BJ (cell line): ENCODE measurements around the gene C11orf98. TPM values are rescaled to one million over a fixed set of nuclear protein-coding genes. Genes with fewer than 3 reads are reported as not detected.
A peak's percentile ranks its signal among the peaks of the same experiment; 100 is the strongest.

Source experiments
- CTCF ChIA-PET: fragments of 350-600 bp; formaldehyde crosslinking; extraction: SDS; loops from one replicate; lab custom pipeline; 2021; ENCODE audit warnings: antibody characterized with exemption, inconsistent platforms; lab: Yijun Ruan, JAX
- POLR2A ChIA-PET: fragments of 300-600 bp; sonication (Branson Sonifier 250); formaldehyde crosslinking; extraction: SDS; loops from one replicate; lab custom pipeline; 2021; ENCODE audit warnings: antibody characterized with exemption; lab: Charles Lee
- DNase-seq: peaks from one replicate; pipeline ENCODE4 v3.0.0-alpha.2; 2011; ENCODE audit warnings: low read depth
- H3K27me3 ChIP-seq: 2 replicates; pipeline ENCODE4 v1.6.0; 2011; ENCODE audit warnings: low read length; ENCODE audit not compliant: control insufficient read depth, insufficient read depth
- H3K36me3 ChIP-seq: 2 replicates; pipeline ENCODE4 v1.5.1; 2011; ENCODE audit warnings: low read length; ENCODE audit not compliant: control insufficient read depth, insufficient read depth
- H3K4me3 ChIP-seq: 2 replicates; pipeline ENCODE4 v1.5.1; 2011; ENCODE audit warnings: low read depth, mild to moderate bottlenecking, control low read depth, low read length
- polyA minus RNA-seq: library from RNA; depleted of rRNA, polyadenylated mRNA; stranded (reverse); fragments of >200 nt; gene quantifications from 2 replicates; pipeline ENCODE4 v1.2.3, GENCODE V29; 2011; rRNA and poly(A)+ RNA removed
- polyA plus RNA-seq: library from polyadenylated mRNA; depleted of rRNA; stranded (reverse); fragments of >200 nt; gene quantifications from 2 replicates; pipeline ENCODE4 v1.2.3, GENCODE V29; 2011; rRNA removed
- TF ChIP-seq, protein P1 (sequence below): IDR thresholded peaks from 2 replicates; pipeline ENCODE4 v1.5.1; 2011; ENCODE audit warnings: low read depth, mild to moderate bottlenecking, control low read depth, inconsistent platforms, low read length, moderate library complexity; ENCODE audit not compliant: insufficient read depth

Gene C11orf98
- polyA plus RNA-seq, result 43.0 and 45.2 TPM in 2 replicates
- 2.7 and 3.7 TPM in 2 replicates for polyA minus RNA-seq

DNA sequence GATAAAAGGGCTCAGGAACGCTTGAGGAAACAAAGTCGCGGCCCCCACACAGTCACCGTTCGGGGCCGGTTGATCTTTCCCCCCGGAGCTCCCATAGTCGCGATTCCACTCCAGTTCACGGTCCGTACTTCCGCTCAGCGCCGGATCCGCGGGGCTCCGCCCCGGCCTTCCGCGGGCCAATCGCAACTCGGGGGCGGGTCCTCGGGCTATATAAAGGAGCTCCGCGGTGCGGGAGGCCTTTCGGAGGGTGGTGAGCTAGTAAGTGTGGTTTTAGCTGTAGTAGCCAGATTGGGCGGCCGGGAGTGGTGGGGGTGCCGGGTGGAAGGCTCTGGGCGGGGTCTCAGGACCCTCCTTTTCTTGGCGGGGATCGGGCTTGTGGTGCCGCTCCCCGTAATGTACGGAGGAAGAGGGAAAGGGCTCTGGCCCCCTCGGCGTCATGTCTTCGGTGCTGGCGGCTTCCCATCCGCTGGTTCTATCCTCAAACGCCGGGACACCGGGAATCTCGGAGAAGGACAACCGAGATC is at the start of gene C11orf98, which contains the start of gene CSKMT:
Gene C11orf98 (minus strand): TSS at position 136 of the 524 bp plus-strand sequence. CDS start 41 bp downstream, at position 95.
Gene CSKMT (plus strand): TSS at position 238 of the 524 bp plus-strand sequence. CDS start 568 bp downstream, outside the sequence.
- ChIA-PET POLR2A (interaction anchor here (0.5 to 2.3 kb wide), 18 partner anchors 8 to 1294 kb away, joined by 3 to 19 read pairs (median 6); partner anchors contain the start of genes B3GAT3, GANAB, HNRNPUL2 and INTS5), CTCF (interaction anchor here (0.5 to 2.0 kb wide), 15 partner anchors 8 to 121 kb away, joined by 3 to 9 read pairs (median 4); partner anchors contain the start of genes INTS5 and LRRN4CL)
- Histone ChIP-seq H3K36me3 (peaks cover 15% of the 10 kb centered on the region), H3K27me3 (no peaks in the 10 kb centered on the region), H3K4me3 (peak within 1 kb of the TSS; percentile 72)
- TF ChIP-seq, protein P1, sequence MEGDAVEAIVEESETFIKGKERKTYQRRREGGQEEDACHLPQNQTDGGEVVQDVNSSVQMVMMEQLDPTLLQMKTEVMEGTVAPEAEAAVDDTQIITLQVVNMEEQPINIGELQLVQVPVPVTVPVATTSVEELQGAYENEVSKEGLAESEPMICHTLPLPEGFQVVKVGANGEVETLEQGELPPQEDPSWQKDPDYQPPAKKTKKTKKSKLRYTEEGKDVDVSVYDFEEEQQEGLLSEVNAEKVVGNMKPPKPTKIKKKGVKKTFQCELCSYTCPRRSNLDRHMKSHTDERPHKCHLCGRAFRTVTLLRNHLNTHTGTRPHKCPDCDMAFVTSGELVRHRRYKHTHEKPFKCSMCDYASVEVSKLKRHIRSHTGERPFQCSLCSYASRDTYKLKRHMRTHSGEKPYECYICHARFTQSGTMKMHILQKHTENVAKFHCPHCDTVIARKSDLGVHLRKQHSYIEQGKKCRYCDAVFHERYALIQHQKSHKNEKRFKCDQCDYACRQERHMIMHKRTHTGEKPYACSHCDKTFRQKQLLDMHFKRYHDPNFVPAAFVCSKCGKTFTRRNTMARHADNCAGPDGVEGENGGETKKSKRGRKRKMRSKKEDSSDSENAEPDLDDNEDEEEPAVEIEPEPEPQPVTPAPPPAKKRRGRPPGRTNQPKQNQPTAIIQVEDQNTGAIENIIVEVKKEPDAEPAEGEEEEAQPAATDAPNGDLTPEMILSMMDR, result no peak
- no peak for DNase-seq

DNA sequence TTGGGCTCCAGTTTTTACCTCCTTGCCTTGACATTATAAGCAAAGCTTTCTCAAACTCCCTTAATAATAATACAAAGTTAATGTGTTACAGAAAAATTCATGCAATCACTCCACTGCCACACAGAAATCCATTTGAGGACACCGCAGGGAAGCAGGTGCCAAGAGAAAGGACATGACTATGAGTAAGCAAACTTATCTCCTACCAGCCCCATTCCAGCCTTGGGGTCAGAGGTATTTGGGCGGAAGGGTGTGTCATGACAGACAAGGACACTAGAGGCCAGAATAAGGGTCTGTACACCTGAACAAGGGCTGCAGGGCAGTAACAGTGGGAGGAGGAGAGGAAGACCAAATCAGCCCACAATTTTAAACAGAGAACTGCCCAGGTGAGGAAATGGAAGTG is 48.3 kb upstream of the C11orf98 start:
- DNase-seq, result no peak
- H3K36me3 ChIP-seq, result peaks cover 38% of the 10 kb centered on the region
- POLR2A ChIA-PET, result no interaction called here
- CTCF ChIA-PET, result interaction anchor here (0.9 kb wide), 1 partner anchor 24 kb away, joined by 3 read pairs; the partner anchor contains the start of gene LRRN4CL
- TF ChIP-seq, protein P1, result no peak
- H3K4me3 ChIP-seq, result no peak overlapping the region
- no peaks in the 10 kb centered on the region for H3K27me3 ChIP-seq

DNA sequence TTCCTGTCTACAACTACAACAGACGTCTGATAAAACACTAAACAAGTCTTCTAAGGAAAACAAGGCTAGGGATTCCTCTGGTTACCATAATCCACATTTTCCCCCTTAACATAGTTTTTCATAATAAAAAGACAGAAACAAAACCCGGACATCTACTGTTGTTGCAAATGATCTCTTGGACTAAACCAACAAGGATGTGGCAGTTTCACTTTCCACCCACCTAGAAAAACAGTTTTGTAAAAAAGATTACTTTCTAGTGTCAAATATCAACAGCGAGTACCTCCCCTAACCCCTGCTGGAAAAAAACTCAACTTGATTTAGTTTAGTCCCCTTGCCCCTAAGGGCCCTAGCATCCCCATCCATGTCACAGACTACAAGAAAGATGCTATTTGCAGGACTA is 47.9 kb upstream of the C11orf98 start:
- ChIA-PET CTCF (interaction anchor here (0.9 kb wide), 1 partner anchor 24 kb away, joined by 3 read pairs; the partner anchor contains the start of gene LRRN4CL), POLR2A (no interaction called here)
- TF ChIP-seq, protein P1, result no peak
- no peak overlapping the region for H3K4me3 ChIP-seq
- H3K27me3 ChIP-seq, result no peaks in the 10 kb centered on the region
- H3K36me3 ChIP-seq, result peaks cover 37% of the 10 kb centered on the region
- no peak for DNase-seq

DNA sequence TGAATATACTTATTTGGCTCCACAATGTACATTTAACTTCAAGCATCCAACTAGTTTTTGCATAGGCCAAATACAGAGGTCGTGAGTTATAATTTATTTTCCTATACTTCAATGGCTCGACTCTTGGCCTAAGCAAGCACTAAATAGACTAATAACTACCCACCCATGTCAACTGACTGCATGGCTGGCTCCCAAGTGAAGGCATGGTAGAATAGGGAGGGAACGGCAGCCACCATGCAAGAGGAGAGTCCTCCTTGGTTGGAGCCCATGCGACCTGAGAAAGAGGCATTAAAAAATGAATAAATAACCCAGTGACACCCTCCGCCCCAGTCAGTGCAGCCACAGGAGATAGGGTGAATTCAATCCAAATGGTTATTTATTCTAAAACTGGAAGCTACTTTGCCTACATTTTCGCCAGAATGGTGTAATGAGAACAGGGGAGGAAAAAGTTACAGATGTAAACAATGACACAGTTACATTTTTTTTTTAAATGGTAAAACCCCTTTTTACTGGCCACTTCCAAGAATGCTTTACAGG is 47.3 kb upstream of the C11orf98 start:
- POLR2A ChIA-PET, result no interaction called here
- Histone ChIP-seq H3K36me3 (peaks cover 33% of the 10 kb centered on the region), H3K27me3 (no peaks in the 10 kb centered on the region), H3K4me3 (no peak overlapping the region)
- no peak for DNase-seq
- CTCF ChIA-PET, result interaction anchor here (0.6 kb wide), 1 partner anchor 11 kb away, joined by 5 read pairs; no protein-coding TSS in a partner anchor
- TF ChIP-seq, protein P1, result no peak

DNA sequence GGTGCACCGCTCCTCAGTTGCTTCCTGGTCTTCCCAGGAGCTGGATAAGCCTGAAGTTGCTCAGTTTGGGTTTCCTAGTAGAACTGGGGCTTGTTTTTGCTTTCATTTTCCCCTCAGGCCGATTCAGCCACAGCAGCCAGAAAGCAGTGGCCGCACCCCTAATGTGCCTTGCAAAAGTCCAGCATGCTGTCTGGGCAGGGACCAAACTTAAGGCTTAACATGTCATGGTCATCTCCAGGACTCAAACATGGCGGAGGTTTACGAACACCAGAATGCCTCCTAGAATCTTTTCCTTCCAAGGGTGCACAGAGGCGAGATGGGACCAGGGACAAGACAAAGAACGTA is 45.0 kb upstream of the C11orf98 start:
- CTCF ChIA-PET, result interaction anchor here (1.4 kb wide), 1 partner anchor 15 kb away, joined by 3 read pairs; no protein-coding TSS in a partner anchor

More for the DNA sequence above, 45.0 kb upstream of the C11orf98 start:
- no peak for DNase-seq
- TF ChIP-seq, protein P1, result no peak
- Histone ChIP-seq H3K4me3 (peak overlapping the region; percentile 34), H3K27me3 (no peaks in the 10 kb centered on the region), H3K36me3 (peaks cover 17% of the 10 kb centered on the region)
- POLR2A ChIA-PET, result interaction anchor here (1.0 to 1.5 kb wide), 2 partner anchors 16 to 17 kb away, joined by 3 to 7 read pairs; partner anchors contain the start of gene HNRNPUL2
